Measurements from ENCODE around the gene CFAP119.

The CFAP119 gene

GRCh38 chr16:30787613-30788378 is 25.9 kb upstream of the CFAP119 start:
- no peaks in the 10 kb centered on the region for H4K20me1 ChIP-seq (ENCODE audit: low read depth, low read length)
- H3K27ac ChIP-seq (ENCODE audit: low read depth, low read length): no peak overlapping the region
- H2AFZ ChIP-seq (ENCODE audit: low read depth, low read length, severe bottlenecking): no peak overlapping the region
- H3K4me3 ChIP-seq (ENCODE audit: insufficient read depth, low read length, poor library complexity, severe bottlenecking): no peak overlapping the region
- no peaks in the 10 kb centered on the region for H3F3A ChIP-seq (ENCODE audit: insufficient read depth)
- no peak for TF ChIP-seq EZH2phosphoT487 (conservative IDR thresholded peaks at IDR 0.05; ENCODE audit: low read length)
- no peak overlapping the region for H3K9ac ChIP-seq (ENCODE audit: low read length)
- H3K4me2 ChIP-seq (ENCODE audit: low read depth, low read length, poor library complexity, severe bottlenecking): no peak overlapping the region
- no peaks in the 10 kb centered on the region for H3K27me3 ChIP-seq (ENCODE audit: low read length)
- no peaks in the 10 kb centered on the region for H3K9me2 ChIP-seq (replicated peaks; ENCODE audit: insufficient read depth, low read length)
- no peaks in the 10 kb centered on the region for H3K36me3 ChIP-seq (ENCODE audit: low read length)
- H3K79me2 ChIP-seq (ENCODE audit: insufficient read depth, low read length): no peaks in the 10 kb centered on the region
- no peaks in the 10 kb centered on the region for H3K9me3 ChIP-seq (ENCODE audit: insufficient read depth, low read length)

GRCh38 chr16:30786936-30787612 is 25.2 kb upstream of the CFAP119 start, which contains the start of gene ZNF629:
ZNF629 (minus strand) TSS chr16:30787205; CDS start chr16:30784482, 2,723 bp downstream.
- no peaks in the 10 kb centered on the region for H4K20me1 ChIP-seq (ENCODE audit: low read depth, low read length)
- no peaks in the 10 kb centered on the region for H3F3A ChIP-seq (ENCODE audit: insufficient read depth)
- no peak within 1 kb of the TSS for H2AFZ ChIP-seq (ENCODE audit: low read depth, low read length, severe bottlenecking)
- H3K36me3 ChIP-seq (ENCODE audit: low read length): no peaks in the 10 kb centered on the region
- H3K9ac ChIP-seq (ENCODE audit: low read length): no peak within 1 kb of the TSS
- no peak within 1 kb of the TSS for H3K27ac ChIP-seq (ENCODE audit: low read depth, low read length)
- H3K4me2 ChIP-seq (ENCODE audit: low read depth, low read length, poor library complexity, severe bottlenecking): no peak within 1 kb of the TSS
- no peaks in the 10 kb centered on the region for H3K9me2 ChIP-seq (replicated peaks; ENCODE audit: insufficient read depth, low read length)
- H3K27me3 ChIP-seq (ENCODE audit: low read length): no peaks in the 10 kb centered on the region
- no peaks in the 10 kb centered on the region for H3K79me2 ChIP-seq (ENCODE audit: insufficient read depth, low read length)
- no peaks in the 10 kb centered on the region for H3K9me3 ChIP-seq (ENCODE audit: insufficient read depth, low read length)
- H3K4me3 ChIP-seq (ENCODE audit: insufficient read depth, low read length, poor library complexity, severe bottlenecking): no peak within 1 kb of the TSS
- TF ChIP-seq EZH2phosphoT487 (conservative IDR thresholded peaks at IDR 0.05; ENCODE audit: low read length) (no peak), CTCF (IDR thresholded peaks at IDR 0.05; ENCODE audit: insufficient read depth, low read length, poor library complexity, severe bottlenecking) (no peak)

- TF ChIP-seq CTCF (IDR thresholded peaks at IDR 0.05; ENCODE audit: insufficient read depth, low read length, poor library complexity, severe bottlenecking): no peak
- TF ChIP-seq EZH2phosphoT487 (conservative IDR thresholded peaks at IDR 0.05; ENCODE audit: low read length): no peak
- Histone ChIP-seq H2AFZ (ENCODE audit: low read depth, low read length, severe bottlenecking) (no peak overlapping the region), H3K79me2 (ENCODE audit: insufficient read depth, low read length) (no peaks in the 10 kb centered on the region), H3K9me3 (ENCODE audit: insufficient read depth, low read length) (no peaks in the 10 kb centered on the region), H3K4me3 (ENCODE audit: insufficient read depth, low read length, poor library complexity, severe bottlenecking) (no peak overlapping the region), H4K20me1 (ENCODE audit: low read depth, low read length) (no peaks in the 10 kb centered on the region), H3K4me2 (ENCODE audit: low read depth, low read length, poor library complexity, severe bottlenecking) (no peak overlapping the region), H3K9ac (ENCODE audit: low read length) (no peak overlapping the region), H3K27ac (ENCODE audit: low read depth, low read length) (no peak overlapping the region), H3K9me2 (replicated peaks; ENCODE audit: insufficient read depth, low read length) (no peaks in the 10 kb centered on the region), H3F3A (ENCODE audit: insufficient read depth) (no peaks in the 10 kb centered on the region), H3K27me3 (ENCODE audit: low read length) (no peaks in the 10 kb centered on the region), H3K36me3 (ENCODE audit: low read length) (no peaks in the 10 kb centered on the region)
Observed at GRCh38 chr16:30786115-30786935, 24.5 kb upstream of the CFAP119 start.

Data from SU-DHL-6 (cell line).